HK-2 (cell line): ENCODE data around the gene CUEDC1.
"Not testable (repeated sequence)": the region's sequence is repeated elsewhere in the genome, so short reads cannot be mapped to it uniquely, and the experiment has no call there.

Experiments
- DNase-seq: peaks from one replicate; pipeline ENCODE4 v3.0.0-alpha.2; 2018; ENCODE audit not compliant: unreplicated experiment

CUEDC1 gene

GRCh38 chr17:57985675-57985974, 30.4 kb upstream of the CUEDC1 start:
- no peak for DNase-seq

GRCh38 chr17:57984936-57985674, 29.9 kb upstream of the CUEDC1 start:
- DNase-seq = no peak

GRCh38 chr17:57984261-57984890, 29.2 kb upstream of the CUEDC1 start:
- no peak for DNase-seq

GRCh38 chr17:57983446-57983845, 28.2 kb upstream of the CUEDC1 start:
- DNase-seq = no peak

- DNase-seq = no peak
Measured at GRCh38 chr17:57982452-57983170, 27.4 kb upstream of the CUEDC1 start.

- DNase-seq = no peak
Measured at GRCh38 chr17:57980522-57980921, 25.3 kb upstream of the CUEDC1 start.

GRCh38 chr17:57979076-57979475, 23.9 kb upstream of the CUEDC1 start:
- DNase-seq = no peak

GRCh38 chr17:57976594-57976993, 21.4 kb upstream of the CUEDC1 start:
- no peak for DNase-seq

- no peak for DNase-seq
Measured at GRCh38 chr17:57975044-57975443, 19.8 kb upstream of the CUEDC1 start.

- not testable (repeated sequence) for DNase-seq
Measured at GRCh38 chr17:57974053-57974824, 19.0 kb upstream of the CUEDC1 start.

GRCh38 chr17:57972151-57972550, 16.9 kb upstream of the CUEDC1 start:
- no peak for DNase-seq

GRCh38 chr17:57971572-57971971, 16.4 kb upstream of the CUEDC1 start:
- no peak for DNase-seq

- DNase-seq = no peak
Measured at GRCh38 chr17:57970710-57971109, 15.5 kb upstream of the CUEDC1 start.

- DNase-seq = no peak
Measured at GRCh38 chr17:57968456-57968855, 13.2 kb upstream of the CUEDC1 start.

- DNase-seq = no peak
Measured at GRCh38 chr17:57966875-57967274, 11.7 kb upstream of the CUEDC1 start.

- no peak for DNase-seq
Measured at GRCh38 chr17:57966246-57966645, 11.0 kb upstream of the CUEDC1 start.

- no peak for DNase-seq
Measured at GRCh38 chr17:57965521-57966160, 10.4 kb upstream of the CUEDC1 start.

- DNase-seq = no peak
Measured at GRCh38 chr17:57963149-57963511, 7.9 kb upstream of the CUEDC1 start.

GRCh38 chr17:57962279-57963148, 7.3 kb upstream of the CUEDC1 start:
- no peak for DNase-seq

GRCh38 chr17:57959929-57960328, 4.7 kb upstream of the CUEDC1 start:
- DNase-seq = no peak

GRCh38 chr17:57958391-57958790, 3.2 kb upstream of the CUEDC1 start:
- DNase-seq = not testable (repeated sequence)
